HepG2 (cell line): Measurements from ENCODE around the gene ZBTB37. TPM values are rescaled to one million over a fixed set of nuclear protein-coding genes. Genes with fewer than 3 reads are reported as not detected.

Experiments
- ATAD3A ChIP-seq: sonication (generic); formaldehyde crosslinking; IDR thresholded peaks from 2 replicates; pipeline ENCODE4 v1.4.0; 2020; ENCODE audit warnings: missing genetic modification reagents
- ATF3 ChIP-seq: sonication (generic); formaldehyde crosslinking; IDR thresholded peaks from 2 replicates; pipeline ENCODE4 v1.4.0; 2020; ENCODE audit warnings: missing genetic modification reagents
- DRAP1 ChIP-seq: IDR thresholded peaks from 2 replicates; pipeline ENCODE4 v1.6.1; 2016; ENCODE audit warnings: missing genetic modification reagents, missing compliant biosample characterization
- FOSL2 ChIP-seq: sonication (generic); formaldehyde crosslinking; IDR thresholded peaks from 2 replicates; pipeline ENCODE4 v1.4.0; 2020; ENCODE audit warnings: missing genetic modification reagents
- FOXJ3 ChIP-seq: sonication (generic); formaldehyde crosslinking; IDR thresholded peaks from 2 replicates; pipeline ENCODE4 v1.4.0; 2020; ENCODE audit warnings: missing genetic modification reagents, mild to moderate bottlenecking, borderline replicate concordance
- RFXANK ChIP-seq: IDR thresholded peaks from 2 replicates; pipeline ENCODE4 v1.6.1; 2016
- SIX1 ChIP-seq: sonication (generic); formaldehyde crosslinking; IDR thresholded peaks from 2 replicates; pipeline ENCODE4 v1.4.0; 2020; ENCODE audit warnings: missing genetic modification reagents, borderline replicate concordance
- TBL1XR1 ChIP-seq: fragments of 150-350 bp; IDR thresholded peaks from 2 replicates; pipeline ENCODE4 v1.6.1; 2014; ENCODE audit warnings: borderline replicate concordance, low read length; ENCODE audit not compliant: partially characterized antibody
- TBP ChIP-seq: sonication (generic); formaldehyde crosslinking; IDR thresholded peaks from 2 replicates; pipeline ENCODE4 v1.5.0; 2020; ENCODE audit warnings: missing genetic modification reagents
- TCF7 ChIP-seq: sonication (generic); IDR thresholded peaks from 2 replicates; pipeline ENCODE4 v1.6.1; 2016; ENCODE audit warnings: antibody characterized with exemption, low read depth
- TMF1 ChIP-seq: sonication (generic); formaldehyde crosslinking; IDR thresholded peaks from 2 replicates; pipeline ENCODE4 v1.8.1; 2022; ENCODE audit warnings: low read depth, missing genetic modification reagents
- ZBTB26 ChIP-seq: IDR thresholded peaks from 2 replicates; pipeline ENCODE4 v1.6.1; 2016; ENCODE audit warnings: missing compliant biosample characterization, missing genetic modification reagents, borderline replicate concordance
- ZNF282 ChIP-seq: fragments of 450-650 bp; IDR thresholded peaks from 2 replicates; pipeline ENCODE4 v1.6.1; 2018; ENCODE audit not compliant: partially characterized antibody
- ZNF496 ChIP-seq: sonication (generic); formaldehyde crosslinking; IDR thresholded peaks from 2 replicates; pipeline ENCODE4 v1.8.1; 2023; ENCODE audit warnings: mild to moderate bottlenecking, moderate library complexity, missing genetic modification reagents; ENCODE audit not compliant: insufficient replicate concordance
- ZNF557 ChIP-seq: sonication (generic); formaldehyde crosslinking; IDR thresholded peaks from 2 replicates; pipeline ENCODE4 v1.4.0; 2020; ENCODE audit warnings: missing genetic modification reagents
- ZNF615 ChIP-seq: sonication (generic); formaldehyde crosslinking; IDR thresholded peaks from 2 replicates; pipeline ENCODE4 v1.5.0; 2020; ENCODE audit warnings: mild to moderate bottlenecking, missing genetic modification reagents, borderline replicate concordance
- ZNF850 ChIP-seq: sonication (generic); formaldehyde crosslinking; conservative IDR thresholded peaks from 2 replicates; pipeline ENCODE4 v1.9.0; 2021; ENCODE audit warnings: mild to moderate bottlenecking, missing genetic modification reagents
- ZSCAN5A ChIP-seq: sonication (generic); formaldehyde crosslinking; IDR thresholded peaks from 2 replicates; pipeline ENCODE4 v1.8.0; 2022; ENCODE audit warnings: mild to moderate bottlenecking, missing genetic modification reagents, borderline replicate concordance
- polyA plus RNA-seq, 8 experiments: library from polyadenylated mRNA; depleted of rRNA in 3 of 8; stranded (reverse) in 7 of 8; unstranded in 1 of 8; fragments of >200 nt; fragmentation: Illumina TruSeq in 4 of 8; extraction: Trizol in 4 of 8; gene quantifications; 2 replicates each; pipeline versions ENCODE4 v1.2.1 to v1.2.3, GENCODE V29; 2011 to 2016; ENCODE audit warnings: low read depth in 4 of 8, missing spikeins in 1 of 8, mixed read lengths in 1 of 8; ENCODE audit not compliant: insufficient read depth in 1 of 8
- total RNA-seq, 5 experiments: library from RNA; depleted of rRNA; stranded (reverse); fragments of >200 nt; fragmentation: Illumina TruSeq; extraction: Trizol; gene quantifications; 2 replicates each; pipeline ENCODE4 v1.2.3, GENCODE V29; 2016; ENCODE audit warnings: low read depth in 1 of 5
- TF ChIP-seq, protein P1 (sequence below): sonication (generic); formaldehyde crosslinking; IDR thresholded peaks from 2 replicates; pipeline ENCODE4 v1.5.1; 2020; ENCODE audit warnings: mild to moderate bottlenecking, missing genetic modification reagents, borderline replicate concordance
- TF ChIP-seq, protein P2 (sequence below): sonication (generic); formaldehyde crosslinking; IDR thresholded peaks from 2 replicates; pipeline ENCODE4 v1.4.0; 2020; ENCODE audit warnings: missing genetic modification reagents

ZBTB37 gene
- total and polyA plus RNA-seq, 2 of the 13 experiments (the other 11 are each of a cell fraction or from before 2014, with no cell fraction given) = 2.6 to 7.7 TPM

- no peak for TF ChIP-seq ZBTB26 (CRISPR knock-in tag)
- TF ChIP-seq ZNF850 (CRISPR knock-in tag) = no peak
- no peak for TF ChIP-seq TBP
- TF ChIP-seq TCF7 = no peak
- TF ChIP-seq DRAP1 (CRISPR knock-in tag) = peak; percentile 30; the same call in 1 of the 2 replicates
- TF ChIP-seq, protein P1, sequence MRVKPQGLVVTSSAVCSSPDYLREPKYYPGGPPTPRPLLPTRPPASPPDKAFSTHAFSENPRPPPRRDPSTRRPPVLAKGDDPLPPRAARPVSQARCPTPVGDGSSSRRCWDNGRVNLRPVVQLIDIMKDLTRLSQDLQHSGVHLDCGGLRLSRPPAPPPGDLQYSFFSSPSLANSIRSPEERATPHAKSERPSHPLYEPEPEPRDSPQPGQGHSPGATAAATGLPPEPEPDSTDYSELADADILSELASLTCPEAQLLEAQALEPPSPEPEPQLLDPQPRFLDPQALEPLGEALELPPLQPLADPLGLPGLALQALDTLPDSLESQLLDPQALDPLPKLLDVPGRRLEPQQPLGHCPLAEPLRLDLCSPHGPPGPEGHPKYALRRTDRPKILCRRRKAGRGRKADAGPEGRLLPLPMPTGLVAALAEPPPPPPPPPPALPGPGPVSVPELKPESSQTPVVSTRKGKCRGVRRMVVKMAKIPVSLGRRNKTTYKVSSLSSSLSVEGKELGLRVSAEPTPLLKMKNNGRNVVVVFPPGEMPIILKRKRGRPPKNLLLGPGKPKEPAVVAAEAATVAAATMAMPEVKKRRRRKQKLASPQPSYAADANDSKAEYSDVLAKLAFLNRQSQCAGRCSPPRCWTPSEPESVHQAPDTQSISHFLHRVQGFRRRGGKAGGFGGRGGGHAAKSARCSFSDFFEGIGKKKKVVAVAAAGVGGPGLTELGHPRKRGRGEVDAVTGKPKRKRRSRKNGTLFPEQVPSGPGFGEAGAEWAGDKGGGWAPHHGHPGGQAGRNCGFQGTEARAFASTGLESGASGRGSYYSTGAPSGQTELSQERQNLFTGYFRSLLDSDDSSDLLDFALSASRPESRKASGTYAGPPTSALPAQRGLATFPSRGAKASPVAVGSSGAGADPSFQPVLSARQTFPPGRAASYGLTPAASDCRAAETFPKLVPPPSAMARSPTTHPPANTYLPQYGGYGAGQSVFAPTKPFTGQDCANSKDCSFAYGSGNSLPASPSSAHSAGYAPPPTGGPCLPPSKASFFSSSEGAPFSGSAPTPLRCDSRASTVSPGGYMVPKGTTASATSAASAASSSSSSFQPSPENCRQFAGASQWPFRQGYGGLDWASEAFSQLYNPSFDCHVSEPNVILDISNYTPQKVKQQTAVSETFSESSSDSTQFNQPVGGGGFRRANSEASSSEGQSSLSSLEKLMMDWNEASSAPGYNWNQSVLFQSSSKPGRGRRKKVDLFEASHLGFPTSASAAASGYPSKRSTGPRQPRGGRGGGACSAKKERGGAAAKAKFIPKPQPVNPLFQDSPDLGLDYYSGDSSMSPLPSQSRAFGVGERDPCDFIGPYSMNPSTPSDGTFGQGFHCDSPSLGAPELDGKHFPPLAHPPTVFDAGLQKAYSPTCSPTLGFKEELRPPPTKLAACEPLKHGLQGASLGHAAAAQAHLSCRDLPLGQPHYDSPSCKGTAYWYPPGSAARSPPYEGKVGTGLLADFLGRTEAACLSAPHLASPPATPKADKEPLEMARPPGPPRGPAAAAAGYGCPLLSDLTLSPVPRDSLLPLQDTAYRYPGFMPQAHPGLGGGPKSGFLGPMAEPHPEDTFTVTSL = no peak; the same call in 1 of the 2 replicates
- TF ChIP-seq RFXANK (CRISPR knock-in tag) = no peak
- TF ChIP-seq ATAD3A (CRISPR knock-in tag) = no peak
- no peak for TF ChIP-seq ZNF496 (CRISPR knock-in tag)
- no peak for TF ChIP-seq ZNF615 (CRISPR knock-in tag)
- no peak for TF ChIP-seq TBL1XR1
- TF ChIP-seq SIX1 (CRISPR knock-in tag) = no peak
- 0 out of 2 replicates have a peak, but pooled peaks have one; percentile 4 for TF ChIP-seq ATF3 (CRISPR knock-in tag)
- no peak for TF ChIP-seq TMF1
- no peak for TF ChIP-seq FOXJ3 (CRISPR knock-in tag)
- TF ChIP-seq ZNF282 = no peak
- TF ChIP-seq FOSL2 (CRISPR knock-in tag) = peak; percentile 6; the same call in 1 of the 2 replicates
- no peak for TF ChIP-seq ZNF557
- TF ChIP-seq, protein P2, sequence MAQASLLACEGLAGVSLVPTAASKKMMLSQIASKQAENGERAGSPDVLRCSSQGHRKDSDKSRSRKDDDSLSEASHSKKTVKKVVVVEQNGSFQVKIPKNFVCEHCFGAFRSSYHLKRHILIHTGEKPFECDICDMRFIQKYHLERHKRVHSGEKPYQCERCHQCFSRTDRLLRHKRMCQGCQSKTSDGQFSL (CRISPR knock-in tag) = no peak
- TF ChIP-seq ZSCAN5A (CRISPR knock-in tag) = no peak; the same call in 1 of the 2 replicates
Observed at GRCh38 chr1:173824315-173825081, 43.7 kb upstream of the ZBTB37 start, which contains the start of the genes CENPL and DARS2 (continued).
